Measurements from ENCODE around the gene HSPA12A. TPM values are rescaled to one million over a fixed set of nuclear protein-coding genes. Genes with fewer than 3 reads are reported as not detected.

HSPA12A gene
- total and polyA plus RNA-seq, 2 of the 13 experiments (the other 11 are each of a cell fraction or from before 2014, with no cell fraction given): 6.4 to 13.6 TPM

DNA sequence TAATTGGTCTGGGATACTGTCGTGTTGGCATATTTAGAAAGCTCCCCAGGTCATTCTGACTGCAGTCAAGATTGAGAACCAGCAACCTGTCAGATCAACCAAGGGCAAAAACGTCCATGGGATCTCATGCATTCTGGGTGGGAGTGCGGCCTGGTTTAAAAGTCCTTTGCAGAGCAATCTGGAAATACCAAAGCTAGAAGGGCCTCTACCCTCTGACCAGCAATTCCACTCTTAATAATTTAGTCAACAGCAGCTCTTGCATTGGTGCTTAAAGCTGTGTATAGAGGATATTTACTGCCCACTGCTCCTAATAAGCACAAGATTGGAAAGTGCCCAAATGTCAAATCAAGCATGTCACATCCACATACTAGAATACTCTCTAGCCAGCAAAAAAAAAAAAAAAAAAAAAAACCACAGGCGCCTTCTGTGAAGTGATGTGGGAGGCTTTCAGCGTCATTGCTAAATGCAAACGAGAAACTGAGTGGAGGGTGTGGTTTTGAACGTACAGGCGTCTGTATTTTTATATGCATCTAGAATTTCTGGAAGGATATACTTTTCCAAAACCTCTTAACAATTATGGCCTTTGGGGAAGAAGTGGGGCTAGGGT, 44.8 kb upstream of the HSPA12A start:
- Histone ChIP-seq H3K9ac (ENCODE audit: insufficient read depth, low read depth, low read length) (no peak overlapping the region), H3K79me2 (ENCODE audit: insufficient read depth, low read length) (no peaks in the 10 kb centered on the region), H3K27ac (ENCODE audit: extremely low read length, insufficient read depth, low read length) (no peak overlapping the region), H3K4me3 (replicated peaks in 1 of 3; ENCODE audit: insufficient read depth in 1 of 3, low read depth in 2 of 3, low read length in 3 of 3) (no peak overlapping the region), H3K4me1 (ENCODE audit: insufficient read depth, low read length) (peaks cover 22% of the 10 kb centered on the region), H2AFZ (ENCODE audit: low read length) (no peak overlapping the region), H3K27me3 (ENCODE audit: control insufficient read depth in 1 of 2, insufficient read depth in 2 of 2, low read length in 2 of 2) (peaks cover 3 to 9% of the 10 kb centered on the region in 2 experiments; a peak in 4 of 5 replicates), H4K20me1 (ENCODE audit: insufficient read depth, low read length) (no peaks in the 10 kb centered on the region), H3K4me2 (ENCODE audit: low read depth, low read length) (no peak overlapping the region), H3K36me3 (replicated peaks in 1 of 2; ENCODE audit: control insufficient read depth in 1 of 2, insufficient read depth in 2 of 2, low read length in 2 of 2) (no peaks in the 10 kb centered on the region), H3K9me3 (ENCODE audit: low read length) (no peaks in the 10 kb centered on the region)
- POLR2A ChIA-PET: no interaction called here
- no TSS peak for BruUV-seq (replicated peaks)
- intact Hi-C loops (cut with micrococcal nuclease; ENCODE audit: unreplicated experiment) (loop anchor here (5.0 kb wide), 2 partner anchors 45 to 315 kb away; partner anchors contain the start of gene HSPA12A), in situ Hi-C loops (cut with HindIII; ENCODE audit: extremely low pct_ligation_motif_present, low pct_unique_long_range_greater_than_20kb) (no loop called here)
- FAIRE-seq (no peak), ATAC-seq (no peak), DNase-seq (ENCODE audit: low spot score) (no peak)
- CTCF ChIA-PET (ENCODE audit: low intra/inter-chr PET ratio, low total read pairs): interaction anchor here (2.1 to 2.5 kb wide), 3 partner anchors 96 to 160 kb away, joined by 9 to 33 read pairs (median 12); no protein-coding TSS in a partner anchor
- WGBS (ENCODE audit: low lambda C conversion rate): 21% methylated on average over 8 of the region's 8 CpGs
- TF ChIP-seq SYNCRIP (IDR thresholded peaks at IDR 0.05; ENCODE audit: insufficient read depth, low read depth, low read length) (no peak), ZSCAN22 (CRISPR knock-in tag; IDR thresholded peaks at IDR 0.05) (peak; percentile 77; the same call in 1 of the 2 replicates)

DNA sequence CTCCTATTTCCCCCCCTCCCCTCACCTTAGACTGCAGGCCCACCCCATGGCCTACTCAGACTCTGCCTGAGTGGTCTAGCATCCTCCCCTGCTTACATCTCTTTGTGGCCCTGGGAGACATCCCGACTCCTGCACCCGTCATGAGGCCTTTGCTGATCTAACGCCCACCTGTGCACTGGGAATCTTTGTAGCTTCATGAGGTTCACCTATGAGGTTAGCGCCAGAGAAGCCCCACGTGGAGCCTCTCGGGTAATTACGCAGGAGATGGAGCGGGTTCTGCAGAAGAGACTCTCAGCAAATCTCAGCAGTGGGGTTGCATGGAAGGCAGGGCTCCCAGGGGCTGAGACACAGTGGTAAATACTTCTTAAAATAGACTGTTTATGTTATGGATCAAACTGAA, 43.5 kb upstream of the HSPA12A start:
- no TSS peak for BruUV-seq (replicated peaks)
- Histone ChIP-seq H3K27ac (ENCODE audit: extremely low read length, insufficient read depth, low read length) (no peak overlapping the region), H4K20me1 (ENCODE audit: insufficient read depth, low read length) (no peaks in the 10 kb centered on the region), H3K9ac (ENCODE audit: insufficient read depth, low read depth, low read length) (no peak overlapping the region), H3K79me2 (ENCODE audit: insufficient read depth, low read length) (no peaks in the 10 kb centered on the region), H3K36me3 (replicated peaks in 1 of 2; ENCODE audit: control insufficient read depth in 1 of 2, insufficient read depth in 2 of 2, low read length in 2 of 2) (no peaks in the 10 kb centered on the region), H3K27me3 (ENCODE audit: control insufficient read depth in 1 of 2, insufficient read depth in 2 of 2, low read length in 2 of 2) (peaks cover 3 to 15% of the 10 kb centered on the region in 2 experiments; a peak in 4 of 5 replicates), H3K4me1 (ENCODE audit: insufficient read depth, low read length) (peaks cover 22% of the 10 kb centered on the region), H3K9me3 (ENCODE audit: low read length) (no peaks in the 10 kb centered on the region), H3K4me2 (ENCODE audit: low read depth, low read length) (no peak overlapping the region), H3K4me3 (replicated peaks in 1 of 3; ENCODE audit: insufficient read depth in 1 of 3, low read depth in 2 of 3, low read length in 3 of 3) (no peak overlapping the region), H2AFZ (ENCODE audit: low read length) (no peak overlapping the region)
- DNase-seq (ENCODE audit: low spot score): no peak
- intact Hi-C loops (cut with micrococcal nuclease; ENCODE audit: unreplicated experiment) (loop anchor here (5.0 kb wide), 2 partner anchors 44 to 314 kb away; partner anchors contain the start of gene HSPA12A), in situ Hi-C loops (cut with HindIII; ENCODE audit: extremely low pct_ligation_motif_present, low pct_unique_long_range_greater_than_20kb) (no loop called here)
- no peak for FAIRE-seq
- POLR2A ChIA-PET: no interaction called here
- WGBS (ENCODE audit: low lambda C conversion rate): 31% methylated on average over 8 of the region's 8 CpGs
- CTCF ChIA-PET (ENCODE audit: low intra/inter-chr PET ratio, low total read pairs): no interaction called here
- no peak for ATAC-seq
- TF ChIP-seq ZNF17 (CRISPR knock-in tag; IDR thresholded peaks at IDR 0.05) (no peak), NFE2 (CRISPR knock-in tag; IDR thresholded peaks at IDR 0.05) (no peak)
